Effector memory CD4-positive, alpha-beta T cell (primary cell): ENCODE results near the gene MZT2A.
"Not testable (repeated sequence)": the region's sequence is repeated elsewhere in the genome, so short reads cannot be mapped to it uniquely, and the experiment has no call there.

Source experiments
- DNase-seq, 3 donors: peaks; one replicate each; pipeline ENCODE4 v3.0.0-alpha.2; 2020
- H3K27ac ChIP-seq: 2 replicates; pipeline ENCODE4 v1.7.0; 2013; ENCODE audit warnings: mild to moderate bottlenecking, low read length, moderate library complexity; ENCODE audit not compliant: insufficient read depth, poor library complexity, severe bottlenecking
- H3K27me3 ChIP-seq: replicated peaks from 2 replicates; pipeline ENCODE4 v1.7.0; 2013; ENCODE audit warnings: mild to moderate bottlenecking, low read length; ENCODE audit not compliant: insufficient read depth, control insufficient read depth, poor library complexity, severe bottlenecking
- H3K36me3 ChIP-seq: 2 replicates; pipeline ENCODE4 v1.7.0; 2013; ENCODE audit warnings: mild to moderate bottlenecking, low read length, moderate library complexity; ENCODE audit not compliant: control insufficient read depth, insufficient read depth
- H3K4me1 ChIP-seq: 2 replicates; pipeline ENCODE4 v1.7.0; 2013; ENCODE audit warnings: low read length, mild to moderate bottlenecking; ENCODE audit not compliant: control insufficient read depth, insufficient read depth, poor library complexity, severe bottlenecking
- H3K4me3 ChIP-seq: 2 replicates; pipeline ENCODE4 v1.7.0; 2013; ENCODE audit warnings: low read length, low read depth, mild to moderate bottlenecking; ENCODE audit not compliant: insufficient read depth, poor library complexity, severe bottlenecking
- H3K9me3 ChIP-seq: 2 replicates; pipeline ENCODE4 v1.7.0; 2013; ENCODE audit warnings: mild to moderate bottlenecking, low read length, moderate library complexity; ENCODE audit not compliant: control insufficient read depth

MZT2A gene

DNA sequence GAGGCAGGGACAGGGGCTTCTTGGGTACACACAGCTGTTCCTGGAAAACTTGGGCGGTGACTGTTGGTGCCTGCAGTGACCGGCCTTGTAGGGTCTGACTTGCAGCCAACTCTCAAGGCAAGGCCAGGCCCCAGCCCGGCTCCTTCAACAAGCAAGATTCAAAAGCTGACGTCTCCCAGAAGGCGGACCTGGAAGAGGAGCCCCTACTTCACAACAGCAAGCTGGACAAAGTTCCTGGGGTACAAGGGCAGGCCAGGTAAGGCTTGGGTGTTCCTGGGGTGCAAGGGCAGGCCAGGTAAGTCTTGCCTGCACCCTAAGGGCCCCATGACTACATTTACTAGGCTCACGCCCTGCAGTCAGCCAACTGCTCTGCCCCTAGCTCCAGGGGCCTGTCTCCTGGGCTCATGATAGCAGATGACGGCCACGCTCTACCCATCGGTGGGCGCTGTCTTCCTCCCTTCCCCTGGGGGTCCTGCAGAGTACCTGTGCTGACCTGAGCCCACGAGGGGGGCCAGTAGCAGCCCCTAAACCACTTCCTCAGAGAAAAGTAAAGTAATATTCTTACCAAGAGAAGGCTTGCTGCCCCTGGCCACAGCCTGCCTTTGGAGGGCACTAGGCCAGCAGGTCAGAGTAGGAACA is 39.5 kb upstream of the MZT2A start:
- DNase-seq, H3K9me3 ChIP-seq, H3K27me3 ChIP-seq, H3K4me1 ChIP-seq, H3K4me3 ChIP-seq, H3K36me3 ChIP-seq, H3K27ac ChIP-seq: not testable (repeated sequence)

DNA sequence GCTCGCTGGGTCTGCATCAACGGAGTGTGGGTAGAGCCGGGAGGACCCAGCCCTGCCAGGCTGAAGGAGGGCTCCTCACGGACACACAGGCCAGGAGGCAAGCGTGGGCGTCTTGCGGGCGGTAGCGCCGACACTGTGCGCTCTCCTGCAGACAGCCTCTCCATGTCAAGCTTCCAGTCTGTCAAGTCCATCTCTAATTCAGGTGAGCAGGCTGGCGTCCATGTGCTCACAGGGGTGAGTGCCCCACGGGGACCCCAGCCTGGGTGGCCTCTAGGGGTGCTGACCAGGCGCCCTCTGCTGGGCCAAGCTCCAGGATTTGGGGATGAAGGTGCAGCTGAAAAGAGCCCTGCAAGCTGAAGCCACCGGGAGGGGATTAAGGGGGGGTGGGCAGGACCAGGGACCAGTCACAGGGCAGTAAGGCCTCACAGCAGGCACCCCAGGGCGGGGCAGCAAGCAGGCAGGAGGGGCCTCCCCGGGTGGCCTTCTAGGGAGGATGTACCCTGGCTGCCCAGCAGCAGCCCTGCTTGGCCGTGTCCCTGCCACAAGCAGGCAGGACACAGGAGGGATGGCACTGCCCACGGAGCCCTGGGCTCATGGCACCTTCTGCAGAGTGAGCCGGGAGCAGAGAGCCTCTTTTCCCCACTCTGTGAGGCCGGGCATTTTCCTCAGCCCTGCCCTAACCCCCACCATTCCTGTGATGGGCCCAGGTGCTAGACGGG is 38.6 kb upstream of the MZT2A start:
- not testable (repeated sequence) for DNase-seq, H3K27me3 ChIP-seq, H3K9me3 ChIP-seq, H3K4me1 ChIP-seq, H3K27ac ChIP-seq, H3K4me3 ChIP-seq, H3K36me3 ChIP-seq

DNA sequence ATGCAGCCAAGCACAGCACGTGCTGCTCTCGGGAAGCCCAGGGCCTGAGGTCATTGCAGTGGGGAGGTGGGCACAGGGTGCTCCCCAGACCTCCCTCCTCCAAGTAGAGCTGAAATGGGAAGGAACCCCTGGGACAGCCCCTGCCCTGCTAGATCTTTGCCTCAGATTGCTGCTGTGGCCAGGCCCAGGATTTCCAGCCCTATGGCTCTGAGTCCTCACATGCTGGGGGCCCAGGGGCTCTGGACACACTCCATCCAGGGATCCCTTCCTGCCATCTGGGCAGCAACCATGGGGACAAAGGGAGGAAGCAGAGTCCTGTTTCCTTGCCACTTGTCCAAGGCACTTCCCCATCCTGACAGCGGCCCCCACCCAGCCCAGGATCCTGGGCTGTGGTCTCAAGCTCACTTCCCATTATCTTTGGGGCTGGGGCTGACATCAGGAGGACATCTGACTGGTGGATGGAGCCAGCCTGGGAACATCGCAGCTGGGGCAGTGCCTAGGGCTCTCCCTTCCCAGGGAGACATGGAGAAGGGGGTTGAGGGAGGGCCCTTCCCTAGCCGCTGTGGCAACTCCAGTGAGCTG is 37.8 kb upstream of the MZT2A start:
- H3K36me3 ChIP-seq, H3K27ac ChIP-seq, DNase-seq, H3K9me3 ChIP-seq, H3K4me3 ChIP-seq, H3K4me1 ChIP-seq, H3K27me3 ChIP-seq: not testable (repeated sequence)

DNA sequence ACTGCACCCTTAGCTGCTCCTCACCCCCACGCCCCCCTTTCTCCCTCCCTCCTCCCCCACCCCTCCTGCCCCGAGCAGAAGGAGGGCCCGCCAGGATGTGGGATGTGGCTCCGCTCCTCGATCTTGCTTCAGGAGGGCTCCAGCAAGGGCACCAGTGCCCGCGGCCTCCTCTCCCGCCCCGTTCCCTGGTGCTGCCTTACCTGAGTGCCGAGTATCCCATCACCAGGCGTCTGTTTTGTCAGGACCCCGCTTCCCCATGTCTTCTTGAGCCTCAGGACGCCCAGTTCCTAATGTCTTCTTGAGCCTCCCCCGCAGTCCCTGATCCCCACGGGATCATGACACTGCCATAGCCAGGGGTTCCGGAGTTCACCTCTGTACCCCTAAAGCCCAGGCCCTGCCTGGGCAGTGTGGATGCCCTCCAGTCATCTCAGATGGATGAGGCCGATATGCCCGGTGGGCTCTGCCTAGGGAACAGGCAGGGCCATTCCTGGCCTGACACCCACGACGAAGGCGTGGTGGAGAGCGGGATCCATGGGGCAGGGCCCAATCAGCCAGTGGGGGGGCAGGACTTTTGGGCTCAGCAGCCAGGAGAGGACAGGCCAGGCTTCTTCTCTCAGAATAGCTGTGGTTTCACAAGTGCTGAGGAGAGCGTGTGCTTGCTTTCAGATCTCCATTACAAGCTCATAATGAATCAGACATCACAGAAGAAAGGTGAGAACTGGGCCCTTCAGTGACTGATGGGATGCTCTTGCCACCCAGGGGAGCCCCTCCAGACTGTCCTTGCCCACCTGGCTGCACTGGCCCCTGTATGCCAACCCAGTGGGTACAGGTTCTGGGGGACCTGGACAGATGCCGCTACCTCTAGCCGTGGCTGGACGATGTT is 37.0 kb upstream of the MZT2A start:
- not testable (repeated sequence) for H3K27ac ChIP-seq, H3K4me3 ChIP-seq, H3K4me1 ChIP-seq, H3K27me3 ChIP-seq, H3K36me3 ChIP-seq, H3K9me3 ChIP-seq, DNase-seq

DNA sequence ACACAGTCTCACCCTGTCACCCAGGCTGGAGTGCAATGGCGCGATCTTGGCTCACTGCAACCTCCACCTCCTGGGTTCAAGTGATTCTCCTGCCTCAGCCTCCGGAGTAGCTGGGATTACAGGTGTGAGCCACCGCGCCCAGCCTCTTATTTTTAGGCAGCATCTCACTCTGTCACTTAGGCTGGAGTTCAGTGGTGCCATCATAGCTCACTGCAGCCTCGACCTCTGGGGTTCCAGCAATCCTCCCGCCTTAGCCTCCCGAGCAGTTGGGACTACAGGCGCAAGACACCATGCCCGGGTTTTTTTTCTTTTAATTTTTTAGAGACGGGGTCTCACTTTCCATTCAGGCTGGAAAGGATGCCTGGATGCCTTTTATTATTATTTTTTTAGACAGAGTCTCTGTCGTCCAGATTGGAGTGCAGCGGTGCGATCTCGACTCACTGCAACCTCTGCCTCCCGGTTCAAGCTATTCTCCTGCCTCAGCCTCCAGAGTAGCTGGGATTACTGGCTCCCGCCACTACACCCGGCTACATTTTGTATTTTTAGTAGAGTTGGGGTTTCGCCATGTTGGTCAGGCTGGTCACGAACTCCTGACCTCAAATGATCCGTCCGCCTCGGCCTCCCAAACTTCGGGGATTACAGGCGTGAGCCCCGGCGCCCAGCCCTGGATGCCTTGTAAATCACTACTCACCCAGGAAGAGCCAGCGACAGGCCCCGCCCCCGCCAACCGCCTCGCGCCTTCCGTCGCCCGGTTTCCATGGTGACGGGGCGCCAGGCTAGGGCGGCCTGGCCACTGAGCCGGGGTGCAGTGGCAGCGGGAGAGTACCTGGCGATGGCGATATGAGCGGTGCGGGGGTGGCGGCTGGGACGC is 35.2 kb upstream of the MZT2A start, which contains the start of gene CCDC74A:
Gene CCDC74A (plus strand): TSS at position 758 of the 871 bp plus-strand sequence. CDS start 83 bp downstream, at position 841.
- H3K9me3 ChIP-seq, H3K36me3 ChIP-seq, H3K27me3 ChIP-seq, H3K27ac ChIP-seq, H3K4me1 ChIP-seq: not testable (repeated sequence)
- H3K4me3 ChIP-seq: peak within 1 kb of the TSS; percentile 32
- DNase-seq: peak; percentile 69 to 72 (median 71)

DNA sequence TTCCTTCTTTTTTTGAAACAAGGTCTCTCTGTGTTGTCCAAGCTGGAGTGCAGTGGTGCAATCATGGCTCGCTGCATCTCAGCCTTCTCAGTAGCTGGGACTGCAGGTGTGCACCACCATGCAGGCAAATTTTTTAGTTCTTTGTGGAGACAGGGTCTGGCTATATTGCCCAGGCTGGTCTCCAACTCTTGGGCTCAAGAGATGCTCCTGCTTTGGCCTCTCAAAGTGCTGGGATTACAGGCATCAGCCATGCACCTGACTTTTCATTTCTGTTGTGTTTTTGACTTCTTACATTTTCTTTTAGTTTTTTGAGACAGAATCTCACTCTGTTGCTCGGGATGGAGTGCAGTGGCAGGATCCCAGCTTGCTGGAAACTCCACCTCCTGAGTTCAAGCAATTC is 33.1 kb upstream of the MZT2A start:
- H3K27me3 ChIP-seq, H3K27ac ChIP-seq, DNase-seq, H3K36me3 ChIP-seq, H3K4me3 ChIP-seq, H3K4me1 ChIP-seq, H3K9me3 ChIP-seq: not testable (repeated sequence)

DNA sequence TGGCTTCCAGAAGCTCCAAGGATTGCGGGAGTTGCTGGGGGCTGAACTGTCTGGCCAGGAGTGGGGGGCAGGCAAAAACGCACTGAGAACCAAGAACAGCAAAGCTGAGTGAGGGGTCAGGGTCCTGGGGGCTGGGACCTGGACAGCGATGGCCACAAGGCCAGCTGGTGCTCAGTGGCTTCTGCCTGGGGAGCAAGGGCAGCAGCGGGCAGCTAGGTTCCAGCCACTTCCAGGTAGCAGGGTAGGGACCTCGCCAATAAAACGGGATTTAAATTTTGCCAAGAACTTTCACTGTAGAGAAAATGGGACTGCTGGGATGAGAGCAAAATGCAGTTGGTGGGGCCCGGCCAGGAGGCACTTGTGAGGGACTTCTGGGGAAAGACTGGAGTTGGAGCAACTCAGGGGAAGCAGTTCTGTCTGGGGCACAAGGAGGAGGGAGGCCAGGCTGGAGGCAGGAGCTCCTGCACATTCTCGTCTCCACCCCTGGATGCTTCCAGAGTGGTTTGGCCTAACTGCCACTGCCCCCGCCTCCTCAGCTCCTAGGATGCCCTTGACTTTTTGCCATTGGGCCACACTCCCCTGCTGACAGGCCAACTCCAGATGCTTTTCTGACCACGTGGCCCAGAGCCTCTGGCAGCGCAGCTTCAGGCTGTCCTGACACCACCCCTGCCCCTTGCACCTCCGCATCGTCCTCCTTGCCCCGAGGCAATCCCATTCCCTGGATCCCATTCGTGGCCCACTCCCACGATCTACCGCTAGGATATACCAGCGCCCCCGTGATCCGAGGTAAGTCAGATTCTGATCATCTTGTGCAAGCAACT is 30.0 kb upstream of the MZT2A start:
- H3K4me1 ChIP-seq: no peaks in the 10 kb centered on the region
- peaks cover 15% of the 10 kb centered on the region for H3K36me3 ChIP-seq
- no peaks in the 10 kb centered on the region for H3K9me3 ChIP-seq
- no peaks in the 10 kb centered on the region for H3K27me3 ChIP-seq
- H3K27ac ChIP-seq: no peak overlapping the region
- DNase-seq: no peak
- no peak overlapping the region for H3K4me3 ChIP-seq

DNA sequence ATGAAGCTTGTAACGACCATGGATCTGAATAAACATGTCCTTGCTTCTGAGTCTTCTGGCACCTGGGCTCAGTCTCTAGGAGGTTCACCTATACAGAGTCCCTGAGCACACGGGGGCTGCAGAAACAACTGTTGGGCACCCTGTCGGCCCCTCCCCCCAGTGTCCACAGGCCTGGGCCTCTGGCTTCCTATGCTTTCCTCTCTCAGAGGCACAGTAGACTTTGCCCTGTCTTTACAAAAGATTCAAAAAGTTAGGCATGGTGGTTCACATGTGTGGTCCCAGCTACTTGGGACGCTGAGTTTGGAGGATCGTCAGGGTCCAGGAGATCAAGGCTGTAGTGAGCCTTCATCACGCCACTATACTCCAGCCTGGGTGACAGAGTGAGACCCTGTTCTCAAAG is 29.3 kb upstream of the MZT2A start:
- not testable (repeated sequence) for H3K4me1 ChIP-seq, H3K27ac ChIP-seq, H3K4me3 ChIP-seq, H3K27me3 ChIP-seq, H3K9me3 ChIP-seq, DNase-seq
- H3K36me3 ChIP-seq: peaks cover 15% of the 10 kb centered on the region

DNA sequence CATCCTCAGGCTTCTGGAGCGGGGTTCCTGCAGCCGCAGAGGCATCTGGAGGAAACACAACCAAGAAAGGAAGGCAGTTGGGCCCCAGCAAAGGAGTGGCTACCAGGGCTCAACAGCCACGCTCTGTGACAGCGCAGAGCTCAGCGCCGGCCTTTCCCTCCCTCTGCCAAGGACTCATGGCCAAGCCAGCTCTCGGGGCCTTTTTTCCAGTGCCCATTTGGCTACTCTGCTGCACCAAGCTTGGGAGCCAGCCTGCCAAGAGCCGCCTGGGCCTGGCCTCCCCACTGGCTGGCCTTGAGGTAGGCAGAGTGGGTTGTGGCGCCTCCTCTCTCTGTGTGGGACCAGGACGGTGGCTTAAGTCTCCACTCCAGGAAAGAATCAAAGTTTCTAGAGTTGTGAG is 28.3 kb upstream of the MZT2A start:
- Histone ChIP-seq H3K36me3 (peaks cover 15% of the 10 kb centered on the region), H3K9me3 (no peaks in the 10 kb centered on the region), H3K4me3 (no peak overlapping the region), H3K27me3 (no peaks in the 10 kb centered on the region), H3K27ac (no peak overlapping the region), H3K4me1 (no peaks in the 10 kb centered on the region)
- DNase-seq: no peak
